Stimulated activated CD4-positive, alpha-beta T cell treated with anti-CD3 and anti-CD28 coated beads, Interleukin-15, amount 100 ng/mL, for 48 hours (primary cell): ENCODE data around the gene MYO15A.
A peak's percentile ranks its signal among the peaks of the same experiment; 100 is the strongest.

ENCODE experiments used
- DNase-seq, 2 donors: peaks; one replicate each; pipeline ENCODE4 v3.0.0-alpha.2; 2020; ENCODE audit warnings: low read depth in 2 of 2

MYO15A gene

GRCh38 chr17:18224053-18224386 is 115.5 kb downstream of the MYO15A start:
- DNase-seq: no peak

- DNase-seq: no peak
Observed at GRCh38 chr17:18224387-18225120, 116.0 kb downstream of the MYO15A start.

GRCh38 chr17:18225121-18225641 is 116.6 kb downstream of the MYO15A start, which contains the start of gene LLGL1:
Gene LLGL1 (plus strand): TSS chr17:18225635. CDS start chr17:18225683, 48 bp downstream.
- peak; percentile 93 to 96 for DNase-seq

- DNase-seq: no peak
Observed at GRCh38 chr17:18225642-18226283, 117.2 kb downstream of the MYO15A start.

GRCh38 chr17:18226284-18226945 is 117.9 kb downstream of the MYO15A start:
- no peak for DNase-seq

GRCh38 chr17:18227635-18228034 is 119.1 kb downstream of the MYO15A start:
- no peak for DNase-seq

GRCh38 chr17:18228176-18228682 is 119.7 kb downstream of the MYO15A start:
- no peak for DNase-seq

- no peak for DNase-seq
Observed at GRCh38 chr17:18229254-18229653, 120.7 kb downstream of the MYO15A start.
